Activated CD8-positive, alpha-beta T cell treated with anti-CD3 and anti-CD28 coated beads for 36 hours (primary cell): ENCODE results near the gene CLEC16A. TPM values are rescaled to one million over a fixed set of nuclear protein-coding genes. Genes with fewer than 3 reads are reported as not detected.
A peak's percentile ranks its signal among the peaks of the same experiment; 100 is the strongest.

ENCODE experiments used
- ATAC-seq: fragments of 200-7000 bp; cut with Tn5 transposase; one replicate; pipeline ENCODE4 v1.10.0; 2021; ENCODE audit warnings: mild to moderate bottlenecking, moderate library complexity
- CTCF ChIA-PET: fragments of 350-600 bp; sonication (Branson Sonifier 250); formaldehyde crosslinking; loops from one replicate; lab custom pipeline; 2021; ENCODE audit warnings: antibody characterized with exemption; lab: Charles Lee
- POLR2A ChIA-PET: fragments of 350-600 bp; sonication (Branson Sonifier 250); formaldehyde crosslinking; loops from one replicate; lab custom pipeline; 2021; ENCODE audit warnings: antibody characterized with exemption; lab: Charles Lee
- DNase-seq: peaks from one replicate; pipeline ENCODE4 v3.0.0-alpha.2; 2020
- H3K27ac Mint-ChIP-seq: one replicate; pipeline ENCODE4 v1.8.0; 2021; ENCODE audit warnings: mild to moderate bottlenecking, mixed read lengths
- H3K27me3 Mint-ChIP-seq: one replicate; pipeline ENCODE4 v1.8.0; 2021; ENCODE audit warnings: mixed read lengths
- H3K36me3 Mint-ChIP-seq: one replicate; pipeline ENCODE4 v1.8.0; 2021; ENCODE audit warnings: low read depth, mixed read lengths
- H3K4me1 Mint-ChIP-seq: one replicate; pipeline ENCODE4 v1.8.0; 2021; ENCODE audit warnings: low read depth, mixed read lengths
- H3K4me3 Mint-ChIP-seq: one replicate; pipeline ENCODE4 v1.8.0; 2021; ENCODE audit warnings: mild to moderate bottlenecking, moderate library complexity, mixed read lengths
- H3K9me3 Mint-ChIP-seq: one replicate; pipeline ENCODE4 v1.8.0; 2021; ENCODE audit warnings: mixed read lengths
- intact Hi-C: fragments of 100-400 bp; cut with micrococcal nuclease; formaldehyde crosslinking; loops from one replicate; pipeline ENCODE4 v1.10.0; 2022
- total RNA-seq, 2 experiments: library from RNA; stranded (reverse); gene quantifications; one replicate each; pipeline ENCODE4 v1.2.3, GENCODE V29; 2021
- TF ChIP-seq, protein P1 (sequence below): fragments of 200-600 bp; IDR thresholded peaks from one replicate; pipeline ENCODE4 v1.8.0; 2022; ENCODE audit warnings: antibody characterized with exemption, mild to moderate bottlenecking

CLEC16A gene
- total RNA-seq, 2 experiments from 2014 or later: 20.4 to 21.7 TPM

DNA sequence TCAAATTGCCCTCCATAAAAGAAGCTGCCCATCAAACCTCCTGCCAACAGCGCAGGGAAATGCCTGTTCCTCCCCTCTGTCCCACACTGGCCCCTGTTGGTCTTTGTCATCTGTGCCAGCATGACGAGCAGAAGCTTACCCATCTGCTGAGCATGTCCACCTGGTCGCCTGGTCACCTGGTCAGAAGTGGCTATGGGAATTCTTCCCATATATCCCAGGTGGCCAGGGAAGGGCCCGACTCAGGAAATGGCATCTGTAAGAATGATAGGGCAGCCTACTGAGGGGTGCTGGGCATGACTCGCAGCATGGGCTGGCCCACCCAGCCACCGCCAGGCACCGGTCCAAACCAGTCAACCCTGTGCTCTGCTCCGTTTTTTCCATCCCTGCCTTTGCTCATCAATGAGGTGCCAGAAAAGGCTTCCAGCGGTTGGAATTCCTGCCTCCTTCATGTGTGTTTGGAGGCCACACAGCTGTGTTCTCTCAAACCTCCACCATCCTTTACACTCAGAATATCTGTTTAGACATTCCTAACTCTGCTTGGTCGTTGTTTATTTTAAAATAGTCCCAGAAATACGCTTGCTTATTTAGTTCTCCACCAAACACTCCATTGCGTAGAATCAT, 145.2 kb downstream of the CLEC16A start:
- no peaks in the 10 kb centered on the region for H3K27me3 Mint-ChIP-seq
- intact Hi-C loops: loop anchor here (5.0 to 10.0 kb wide), 3 partner anchors 37 to 163 kb away; no protein-coding TSS in a partner anchor
- TF ChIP-seq, protein P1, sequence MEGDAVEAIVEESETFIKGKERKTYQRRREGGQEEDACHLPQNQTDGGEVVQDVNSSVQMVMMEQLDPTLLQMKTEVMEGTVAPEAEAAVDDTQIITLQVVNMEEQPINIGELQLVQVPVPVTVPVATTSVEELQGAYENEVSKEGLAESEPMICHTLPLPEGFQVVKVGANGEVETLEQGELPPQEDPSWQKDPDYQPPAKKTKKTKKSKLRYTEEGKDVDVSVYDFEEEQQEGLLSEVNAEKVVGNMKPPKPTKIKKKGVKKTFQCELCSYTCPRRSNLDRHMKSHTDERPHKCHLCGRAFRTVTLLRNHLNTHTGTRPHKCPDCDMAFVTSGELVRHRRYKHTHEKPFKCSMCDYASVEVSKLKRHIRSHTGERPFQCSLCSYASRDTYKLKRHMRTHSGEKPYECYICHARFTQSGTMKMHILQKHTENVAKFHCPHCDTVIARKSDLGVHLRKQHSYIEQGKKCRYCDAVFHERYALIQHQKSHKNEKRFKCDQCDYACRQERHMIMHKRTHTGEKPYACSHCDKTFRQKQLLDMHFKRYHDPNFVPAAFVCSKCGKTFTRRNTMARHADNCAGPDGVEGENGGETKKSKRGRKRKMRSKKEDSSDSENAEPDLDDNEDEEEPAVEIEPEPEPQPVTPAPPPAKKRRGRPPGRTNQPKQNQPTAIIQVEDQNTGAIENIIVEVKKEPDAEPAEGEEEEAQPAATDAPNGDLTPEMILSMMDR: no peak
- CTCF ChIA-PET: interaction anchor here (1.0 to 1.5 kb wide), 3 partner anchors 10 to 129 kb away, joined by 3 to 5 read pairs (median 3); no protein-coding TSS in a partner anchor
- peaks cover 18% of the 10 kb centered on the region for H3K36me3 Mint-ChIP-seq
- POLR2A ChIA-PET: interaction anchor here (3.2 to 14.8 kb wide), 2 partner anchors 11 to 166 kb away, joined by 10 to 147 read pairs; partner anchors contain the start of gene SOCS1
- H3K4me1 Mint-ChIP-seq: peaks cover 74% of the 10 kb centered on the region
- no peak for DNase-seq
- ATAC-seq: no peak
- no peak overlapping the region for H3K4me3 Mint-ChIP-seq
- no peaks in the 10 kb centered on the region for H3K9me3 Mint-ChIP-seq
- H3K27ac Mint-ChIP-seq: peak overlapping the region; percentile 71

DNA sequence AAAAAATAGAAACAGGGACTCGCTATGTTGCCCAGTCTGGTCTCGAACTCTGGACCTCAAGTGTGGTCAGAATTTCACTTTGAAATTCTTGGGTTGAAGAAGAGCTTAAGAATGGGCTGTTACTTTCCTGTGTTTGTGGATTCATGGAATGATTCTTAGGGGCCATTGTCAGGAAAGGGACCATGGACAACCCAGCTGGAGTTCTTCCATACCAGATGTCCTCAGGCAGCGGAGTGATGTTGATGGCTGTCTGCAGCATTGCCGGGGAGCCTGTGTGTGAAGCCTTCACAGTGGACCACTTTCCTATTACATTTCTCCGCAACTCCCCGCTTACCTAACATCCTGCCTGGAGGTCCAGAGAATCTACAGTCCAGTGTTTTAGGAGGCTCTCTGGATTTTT, 145.9 kb downstream of the CLEC16A start:
- peaks cover 77% of the 10 kb centered on the region for H3K4me1 Mint-ChIP-seq
- ChIA-PET CTCF (interaction anchor here (1.0 to 1.4 kb wide), 2 partner anchors 16 to 128 kb away, joined by 3 to 5 read pairs; no protein-coding TSS in a partner anchor), POLR2A (interaction anchor here (3.2 to 14.8 kb wide), 2 partner anchors 11 to 165 kb away, joined by 10 to 147 read pairs; partner anchors contain the start of gene SOCS1)
- peaks cover 19% of the 10 kb centered on the region for H3K36me3 Mint-ChIP-seq
- H3K4me3 Mint-ChIP-seq: no peak overlapping the region
- TF ChIP-seq, protein P1: no peak
- DNase-seq (no peak), ATAC-seq (no peak)
- H3K27ac Mint-ChIP-seq: no peak overlapping the region
- no peaks in the 10 kb centered on the region for H3K9me3 Mint-ChIP-seq
- intact Hi-C loops: loop anchor here (5.0 to 10.0 kb wide), 3 partner anchors 38 to 162 kb away; no protein-coding TSS in a partner anchor
- no peaks in the 10 kb centered on the region for H3K27me3 Mint-ChIP-seq

DNA sequence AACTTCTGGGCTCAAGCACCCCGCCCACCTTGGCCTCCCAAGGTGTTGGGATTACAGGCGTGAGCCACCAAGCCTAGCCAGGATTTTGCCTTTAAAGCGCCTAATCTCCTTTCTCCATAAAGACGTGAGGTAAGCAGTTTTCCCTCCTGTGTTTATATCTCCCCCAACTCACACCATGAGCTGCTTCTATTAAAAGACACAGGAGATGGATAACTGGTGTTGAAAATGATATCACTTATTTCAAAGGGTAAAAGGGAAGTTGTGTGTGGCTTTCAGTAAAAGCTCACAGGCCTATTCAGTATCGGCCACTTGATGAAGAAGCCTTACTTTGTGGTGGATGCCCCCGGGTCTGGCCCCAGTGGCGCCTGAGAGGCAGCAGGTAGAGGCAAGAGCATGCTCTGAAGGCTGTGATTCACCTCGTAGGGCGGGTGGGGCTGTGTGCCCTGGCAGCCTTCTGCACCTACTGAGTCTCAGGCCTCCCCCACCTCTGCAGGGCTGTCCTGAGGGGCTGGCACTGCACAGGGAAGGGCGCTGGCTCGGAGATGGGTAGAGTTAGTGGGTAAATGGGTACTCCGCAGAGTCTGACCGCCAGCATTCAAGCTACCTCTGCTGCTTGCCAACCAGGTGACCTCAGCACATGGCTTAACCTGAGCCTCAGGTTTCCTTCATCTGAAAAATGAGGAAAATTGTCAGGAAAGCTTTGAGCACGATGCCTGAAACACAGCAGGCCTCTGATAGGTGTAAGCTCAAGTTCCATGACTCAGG, 146.8 kb downstream of the CLEC16A start:
- ChIA-PET CTCF (interaction anchor here (0.5 to 2.0 kb wide), 8 partner anchors 14 to 166 kb away, joined by 3 to 6 read pairs (median 4); no protein-coding TSS in a partner anchor), POLR2A (interaction anchor here (1.0 to 14.8 kb wide), 8 partner anchors 12 to 164 kb away, joined by 3 to 147 read pairs (median 4); partner anchors contain the start of gene SOCS1)
- no peaks in the 10 kb centered on the region for H3K9me3 Mint-ChIP-seq
- no peak overlapping the region for H3K4me3 Mint-ChIP-seq
- ATAC-seq (peak; percentile 37), DNase-seq (peak; percentile 88)
- H3K27ac Mint-ChIP-seq: peak overlapping the region; percentile 42
- TF ChIP-seq, protein P1: no peak
- peaks cover 17% of the 10 kb centered on the region for H3K36me3 Mint-ChIP-seq
- H3K27me3 Mint-ChIP-seq: no peaks in the 10 kb centered on the region
- intact Hi-C loops: loop anchor here (5.0 to 10.0 kb wide), 3 partner anchors 39 to 161 kb away; no protein-coding TSS in a partner anchor
- peaks cover 77% of the 10 kb centered on the region for H3K4me1 Mint-ChIP-seq

DNA sequence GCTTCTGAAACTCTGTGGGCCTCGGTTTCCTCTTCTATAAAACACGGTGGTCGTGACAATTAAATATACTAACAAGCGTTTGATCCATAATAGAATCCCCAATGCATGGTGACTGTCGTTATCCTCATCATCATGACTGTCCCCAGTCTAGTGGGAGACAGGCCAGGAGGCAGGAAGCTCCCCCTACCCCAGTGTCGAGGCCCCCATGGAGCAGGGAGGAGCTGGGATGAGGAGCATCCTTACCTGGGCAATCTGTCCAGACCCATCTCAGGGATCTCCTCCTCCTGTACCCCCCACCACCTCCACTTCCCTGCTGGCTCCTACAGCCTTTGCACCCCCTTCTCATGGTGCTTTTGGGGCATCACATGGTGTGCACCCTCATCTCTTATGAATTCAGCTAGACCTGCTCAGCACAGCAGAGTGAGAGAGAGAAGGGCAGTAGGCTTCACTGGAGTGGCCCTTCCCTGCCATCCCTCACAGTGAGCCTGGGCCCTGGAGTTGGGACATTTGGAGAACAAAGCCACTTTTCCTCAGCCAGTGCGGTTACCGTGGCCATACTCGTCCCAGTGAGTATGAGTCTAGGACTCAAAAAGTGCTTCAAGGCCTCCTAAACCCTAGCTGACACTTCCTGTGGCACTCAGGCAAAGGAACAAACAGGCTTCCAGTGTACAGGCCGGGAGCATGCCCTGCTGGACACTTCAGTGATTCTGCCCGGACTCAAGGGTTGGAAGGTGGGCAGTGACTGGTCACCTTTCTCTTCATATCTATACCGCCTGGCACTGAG, 148.6 kb downstream of the CLEC16A start:
- TF ChIP-seq, protein P1: no peak
- DNase-seq: no peak
- Mint-ChIP-seq H3K36me3 (peaks cover 22% of the 10 kb centered on the region), H3K9me3 (no peaks in the 10 kb centered on the region), H3K4me3 (peak overlapping the region; percentile 16), H3K27me3 (no peaks in the 10 kb centered on the region), H3K4me1 (peaks cover 80% of the 10 kb centered on the region), H3K27ac (peak overlapping the region; percentile 97)
- ChIA-PET POLR2A (interaction anchor here (0.9 to 14.8 kb wide), 8 partner anchors 13 to 162 kb away, joined by 3 to 147 read pairs (median 16); partner anchors contain the start of gene SOCS1), CTCF (interaction anchor here (1.1 to 2.0 kb wide), 4 partner anchors 17 to 165 kb away, joined by 3 to 6 read pairs (median 4); no protein-coding TSS in a partner anchor)
- intact Hi-C loops: loop anchor here (5.0 to 10.0 kb wide), 3 partner anchors 41 to 159 kb away; no protein-coding TSS in a partner anchor
- ATAC-seq: no peak
